ENCODE data around the gene BMPR2. TPM values are rescaled to one million over a fixed set of nuclear protein-coding genes. Genes with fewer than 3 reads are reported as not detected.

BMPR2 gene
- total and polyA plus RNA-seq, 2 of the 4 experiments (the other 2 are of a cell fraction), result 17.0 to 30.1 TPM

DNA sequence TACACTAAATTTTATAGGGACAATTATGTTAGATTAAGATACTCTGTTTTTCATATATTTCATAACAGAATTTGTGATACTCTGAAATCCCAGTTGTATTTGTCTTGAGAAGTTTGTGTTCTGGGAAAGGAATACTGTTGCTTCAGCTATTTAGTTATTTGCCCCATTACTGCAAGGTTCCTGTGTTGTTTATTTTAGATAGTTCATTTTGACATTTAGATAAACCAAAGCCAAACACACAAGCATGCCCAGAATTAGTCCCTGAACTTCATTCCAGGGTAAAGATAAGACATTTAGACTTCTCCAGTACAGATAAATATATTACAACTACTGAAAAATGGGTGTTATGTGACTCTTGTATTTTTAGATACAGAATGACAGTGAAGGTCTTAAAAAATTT lies 74.7 kb downstream of the BMPR2 start:
- Histone ChIP-seq H4K20me1 (ENCODE audit: insufficient read depth, low read length) (peaks cover 38% of the 10 kb centered on the region), H2AK9ac (replicated peaks; ENCODE audit: low read depth, low read length, poor library complexity) (no peak overlapping the region)

More for the DNA sequence above, 74.7 kb downstream of the BMPR2 start:
- H3K27ac ChIP-seq (ENCODE audit: insufficient read depth, low read length), result no peak overlapping the region
- in situ Hi-C loops (cut with MboI; ENCODE audit: low sequenced_read_pairs), result no loop called here
- no peak overlapping the region for H4K91ac ChIP-seq (ENCODE audit: insufficient read depth, low read depth, low read length)
- H2BK120ac ChIP-seq (ENCODE audit: low read depth, low read length), result no peak overlapping the region
- intact Hi-C loops (cut with micrococcal nuclease), result loop anchor here (5.0 kb wide), 1 partner anchor 73 kb away; the partner anchor contains the start of gene BMPR2
- ATAC-seq (ENCODE audit: low read depth) (peak; percentile 81), DNase-seq (peak; percentile 59)
- H2AFZ ChIP-seq (replicated peaks; ENCODE audit: low read length, poor library complexity), result no peak overlapping the region
- BruUV-seq (replicated peaks), result no TSS peak
- H2BK20ac ChIP-seq (ENCODE audit: low read depth, low read length), result no peak overlapping the region
- H3K4ac ChIP-seq (ENCODE audit: low read depth, low read length), result no peak overlapping the region
- POLR2A ChIA-PET (ENCODE audit: unreplicated experiment), result no interaction called here
- no peak overlapping the region for H2BK15ac ChIP-seq (ENCODE audit: low read depth, low read length)
- no peak overlapping the region for H3K14ac ChIP-seq (replicated peaks; ENCODE audit: low read depth, low read length)
- dilution Hi-C loops (cut with HindIII; ENCODE audit: low sequenced_read_pairs, unreplicated experiment), result no loop called here
- H2AK5ac ChIP-seq (ENCODE audit: low read depth, low read length), result no peak overlapping the region
- TF ChIP-seq BHLHE40 (IDR thresholded peaks at IDR 0.05; ENCODE audit: low read depth, low read length), result no peak; the same call in 1 of the 2 replicates
- TF ChIP-seq, protein P1, sequence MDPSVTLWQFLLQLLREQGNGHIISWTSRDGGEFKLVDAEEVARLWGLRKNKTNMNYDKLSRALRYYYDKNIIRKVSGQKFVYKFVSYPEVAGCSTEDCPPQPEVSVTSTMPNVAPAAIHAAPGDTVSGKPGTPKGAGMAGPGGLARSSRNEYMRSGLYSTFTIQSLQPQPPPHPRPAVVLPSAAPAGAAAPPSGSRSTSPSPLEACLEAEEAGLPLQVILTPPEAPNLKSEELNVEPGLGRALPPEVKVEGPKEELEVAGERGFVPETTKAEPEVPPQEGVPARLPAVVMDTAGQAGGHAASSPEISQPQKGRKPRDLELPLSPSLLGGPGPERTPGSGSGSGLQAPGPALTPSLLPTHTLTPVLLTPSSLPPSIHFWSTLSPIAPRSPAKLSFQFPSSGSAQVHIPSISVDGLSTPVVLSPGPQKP (IDR thresholded peaks at IDR 0.05; ENCODE audit: borderline replicate concordance, low read depth, low read length), result no peak
- TF ChIP-seq MAZ (IDR thresholded peaks at IDR 0.05; ENCODE audit: borderline replicate concordance, low read depth, low read length), result no peak
- no peaks in the 10 kb centered on the region for H3K9me3 ChIP-seq (ENCODE audit: control insufficient read depth, insufficient read depth, low read length)
- H3K27me3 ChIP-seq (ENCODE audit: control insufficient read depth, insufficient read depth, low read length), result no peaks in the 10 kb centered on the region
- peak overlapping the region; percentile 28; the same call in 1 of the 2 replicates for H3K4me2 ChIP-seq (ENCODE audit: low read depth, low read length)
- H3K18ac ChIP-seq (ENCODE audit: low read depth, low read length), result no peak overlapping the region
- H4K8ac ChIP-seq (ENCODE audit: low read depth in 2 of 2, low read length in 2 of 2), result no peak overlapping the region
- peaks cover 17 to 53% of the 10 kb centered on the region in 2 experiments for H3K79me1 ChIP-seq (ENCODE audit: low read depth in 1 of 2, low read length in 2 of 2)
- no peak overlapping the region for H3K56ac ChIP-seq (ENCODE audit: extremely low read depth, insufficient read depth, low read length)
- no peak overlapping the region for H3K4me3 ChIP-seq (ENCODE audit: insufficient read depth, low read depth, low read length)
- H3K23ac ChIP-seq (ENCODE audit: low read depth, low read length), result no peak overlapping the region
- H3K9ac ChIP-seq (ENCODE audit: low read depth, low read length), result no peak overlapping the region
- H2BK5ac ChIP-seq (ENCODE audit: low read depth, low read length, poor library complexity, severe bottlenecking), result no peak overlapping the region
- no peaks in the 10 kb centered on the region for H3K36me3 ChIP-seq (ENCODE audit: control insufficient read depth, insufficient read depth, low read length)
- peaks cover 7% of the 10 kb centered on the region for H3K4me1 ChIP-seq (ENCODE audit: control insufficient read depth, insufficient read depth, low read length)
- H3K9me1 ChIP-seq (ENCODE audit: insufficient read depth, low read length), result peaks cover 7% of the 10 kb centered on the region
- no peak overlapping the region for H4K5ac ChIP-seq (ENCODE audit: low read depth, low read length)
- CTCF ChIA-PET, result no interaction called here
